Prostate gland (tissue), 2 donors: ENCODE measurements around the gene PGAM1. TPM values are rescaled to one million over a fixed set of nuclear protein-coding genes. Genes with fewer than 3 reads are reported as not detected.

ENCODE experiments used
- DNase-seq: peaks from one replicate; pipeline ENCODE4 v3.0.0-alpha.2; 2019; ENCODE audit warnings: low spot score
- H3K27ac ChIP-seq, 2 donors: fragments of 200-600 bp; sonication (generic); 2 replicates each; pipeline ENCODE4 v1.5.1; 2017 to 2019
- H3K27me3 ChIP-seq: fragments of 200-600 bp; sonication (generic); replicated peaks from 2 replicates; pipeline ENCODE4 v1.5.1; 2019; ENCODE audit not compliant: insufficient read depth
- H3K36me3 ChIP-seq, 2 donors: fragments of 200-600 bp; sonication (generic); 1 replicate in 1 of 2; 2 replicates in 1 of 2; pipeline versions ENCODE4 v1.5.1 to v1.8.1; 2017 to 2019
- H3K4me1 ChIP-seq: fragments of 200-600 bp; sonication (generic); replicated peaks from 2 replicates; pipeline ENCODE4 v1.5.1; 2019
- H3K4me3 ChIP-seq, 2 donors: fragments of 200-600 bp; sonication (generic); 2 replicates each; pipeline ENCODE4 v1.5.1; 2017 to 2019
- H3K9me3 ChIP-seq: fragments of 200-600 bp; sonication (generic); 2 replicates; pipeline ENCODE4 v1.5.1; 2017
- POLR2A ChIP-seq: fragments of 450-650 bp; IDR thresholded peaks from one replicate; pipeline ENCODE4 v1.6.1; 2016; ENCODE audit warnings: antibody characterized with exemption, mild to moderate bottlenecking
- POLR2AphosphoS5 ChIP-seq: sonication (generic); formaldehyde crosslinking; IDR thresholded peaks from one replicate; pipeline ENCODE4 v1.6.1; 2017; ENCODE audit warnings: antibody characterized with exemption
- WGBS: methylation state at CpG from one replicate; pipeline ENCODE4 v1.1.5; 2018; 5-methylcytosine and 5-hydroxymethylcytosine counted together
- intact Hi-C: fragments of 100-400 bp; cut with DNase I; formaldehyde crosslinking; loops from one replicate; pipeline ENCODE4 v1.14.2; 2022
- total RNA-seq, 2 donors: library from RNA; depleted of rRNA; stranded (reverse); fragments of >200 nt; gene quantifications; one replicate each; pipeline ENCODE4 v1.1.0, GENCODE V29; 2016
- TF ChIP-seq, protein P1 (sequence below), 4 experiments: fragments of 200-600 bp in 2 of 4; fragments of 450-650 bp in 2 of 4; sonication (generic) in 2 of 4; IDR thresholded peaks; 1 replicate in 3 of 4; 2 replicates in 1 of 4; pipeline ENCODE4 v1.5.1; 2016 to 2019; ENCODE audit warnings: antibody characterized with exemption in 4 of 4, mild to moderate bottlenecking in 2 of 4, moderate library complexity in 2 of 4

PGAM1 gene
- total RNA-seq, 2 donors from 2014 or later = 198 to 277 TPM

DNA sequence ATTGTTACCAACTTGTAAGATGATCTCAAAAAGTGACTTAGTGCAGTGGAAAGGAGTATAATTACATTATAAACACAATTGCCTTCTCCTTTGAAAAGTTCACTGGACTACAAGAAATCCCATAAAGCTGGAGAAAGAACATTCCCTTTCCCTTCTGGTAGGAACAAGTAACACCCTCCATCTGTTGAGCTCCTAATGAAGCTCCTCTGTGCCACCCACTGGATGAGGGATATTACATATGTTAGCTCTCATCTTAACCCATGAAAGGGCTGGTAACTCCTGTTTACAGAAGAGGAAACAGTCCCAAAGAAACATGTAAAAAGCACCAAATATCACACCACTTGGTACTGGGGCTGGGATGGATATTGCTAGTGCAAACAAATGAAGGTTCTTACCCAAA, 8.1 kb downstream of the PGAM1 start:
- TF ChIP-seq POLR2AphosphoS5 (no peak), POLR2A (no peak)
- TF ChIP-seq, protein P1, sequence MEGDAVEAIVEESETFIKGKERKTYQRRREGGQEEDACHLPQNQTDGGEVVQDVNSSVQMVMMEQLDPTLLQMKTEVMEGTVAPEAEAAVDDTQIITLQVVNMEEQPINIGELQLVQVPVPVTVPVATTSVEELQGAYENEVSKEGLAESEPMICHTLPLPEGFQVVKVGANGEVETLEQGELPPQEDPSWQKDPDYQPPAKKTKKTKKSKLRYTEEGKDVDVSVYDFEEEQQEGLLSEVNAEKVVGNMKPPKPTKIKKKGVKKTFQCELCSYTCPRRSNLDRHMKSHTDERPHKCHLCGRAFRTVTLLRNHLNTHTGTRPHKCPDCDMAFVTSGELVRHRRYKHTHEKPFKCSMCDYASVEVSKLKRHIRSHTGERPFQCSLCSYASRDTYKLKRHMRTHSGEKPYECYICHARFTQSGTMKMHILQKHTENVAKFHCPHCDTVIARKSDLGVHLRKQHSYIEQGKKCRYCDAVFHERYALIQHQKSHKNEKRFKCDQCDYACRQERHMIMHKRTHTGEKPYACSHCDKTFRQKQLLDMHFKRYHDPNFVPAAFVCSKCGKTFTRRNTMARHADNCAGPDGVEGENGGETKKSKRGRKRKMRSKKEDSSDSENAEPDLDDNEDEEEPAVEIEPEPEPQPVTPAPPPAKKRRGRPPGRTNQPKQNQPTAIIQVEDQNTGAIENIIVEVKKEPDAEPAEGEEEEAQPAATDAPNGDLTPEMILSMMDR (IDR thresholded peaks at IDR 0.05) = no peak
- Histone ChIP-seq H3K4me1 (no peaks in the 10 kb centered on the region), H3K27me3 (no peaks in the 10 kb centered on the region), H3K36me3 (peaks cover 6 to 17% of the 10 kb centered on the region in 2 donors), H3K4me3 (no peak overlapping the region), H3K27ac (no peak overlapping the region), H3K9me3 (no peaks in the 10 kb centered on the region)
- DNase-seq = no peak
- intact Hi-C loops = no loop called here

DNA sequence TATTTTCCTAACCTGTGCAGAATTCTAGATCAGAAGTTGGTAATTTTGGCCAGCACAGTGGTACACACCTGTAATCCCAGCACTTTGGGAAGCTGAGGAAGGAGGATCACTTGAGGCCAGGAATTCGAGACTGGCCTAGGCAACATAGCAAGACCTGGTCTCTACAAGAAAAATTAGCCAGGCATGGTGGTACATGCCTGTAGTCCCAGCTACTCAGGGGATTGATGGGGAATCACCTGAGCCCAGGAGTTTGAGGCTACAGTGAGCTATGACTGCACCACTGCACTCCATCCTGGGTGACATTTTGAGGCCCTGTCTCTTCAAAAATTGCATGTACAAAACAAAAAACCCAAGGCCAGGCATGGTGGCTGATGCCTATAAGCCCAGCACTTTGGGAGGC, 8.6 kb downstream of the PGAM1 start:
- Histone ChIP-seq H3K9me3 (no peaks in the 10 kb centered on the region), H3K4me3 (no peak overlapping the region), H3K27me3 (no peaks in the 10 kb centered on the region), H3K4me1 (no peaks in the 10 kb centered on the region), H3K36me3 (peaks cover 6 to 22% of the 10 kb centered on the region in 2 donors), H3K27ac (no peak overlapping the region)
- 81% methylated on average over 1 of the region's 1 CpG for WGBS
- intact Hi-C loops = no loop called here
- no peak for DNase-seq
- TF ChIP-seq POLR2AphosphoS5 (no peak), POLR2A (no peak)
- TF ChIP-seq, protein P1 (IDR thresholded peaks at IDR 0.05) = no peak

DNA sequence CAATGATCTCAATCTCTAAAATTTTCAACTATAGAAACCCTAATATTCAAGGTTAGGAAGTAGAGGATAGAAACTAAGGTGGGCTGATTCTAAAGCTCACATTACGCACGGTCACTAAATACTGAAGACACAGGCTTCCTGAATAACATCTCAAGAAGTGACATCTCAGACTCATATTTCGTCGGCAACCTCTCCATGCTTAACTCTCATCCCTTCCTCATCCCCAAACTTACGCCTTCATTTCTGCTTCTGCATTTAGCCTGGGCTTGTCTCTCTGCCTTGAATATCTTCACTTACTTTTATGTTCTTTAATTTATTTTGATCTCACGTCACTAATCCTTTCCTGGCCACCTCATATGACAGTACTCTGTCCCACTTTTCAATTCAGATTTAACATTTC, 9.2 kb downstream of the PGAM1 start:
- WGBS = 96% methylated on average over 6 of the region's 6 CpGs
- peaks cover 6 to 23% of the 10 kb centered on the region in 2 donors for H3K36me3 ChIP-seq
- intact Hi-C loops = no loop called here
- TF ChIP-seq, protein P1 (IDR thresholded peaks at IDR 0.05) = no peak
- TF ChIP-seq POLR2A = no peak
- TF ChIP-seq POLR2AphosphoS5 = no peak
- no peaks in the 10 kb centered on the region for H3K9me3 ChIP-seq
- DNase-seq = no peak
- no peak overlapping the region for H3K27ac ChIP-seq
- no peaks in the 10 kb centered on the region for H3K4me1 ChIP-seq
- H3K27me3 ChIP-seq = no peaks in the 10 kb centered on the region
- no peak overlapping the region for H3K4me3 ChIP-seq

DNA sequence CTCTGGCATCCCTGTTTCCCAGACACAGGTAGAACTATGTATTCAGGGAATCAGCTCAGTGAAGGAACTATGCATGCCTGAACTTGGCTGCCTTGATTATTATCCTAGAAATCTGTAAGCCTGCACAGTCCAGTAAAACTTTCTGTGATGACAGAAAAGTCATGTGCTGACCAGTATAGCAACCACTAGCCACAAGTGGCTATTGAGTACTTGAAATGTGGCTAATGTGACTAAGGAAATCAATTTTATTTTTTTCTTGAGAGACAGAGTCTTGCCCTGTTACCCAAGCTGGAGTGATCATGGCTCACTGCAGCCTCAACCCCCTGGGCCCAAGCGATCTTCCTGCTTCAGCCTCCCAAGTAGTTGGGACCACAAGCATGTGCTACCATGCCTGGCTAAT, 16.3 kb downstream of the PGAM1 start:
- 95% methylated on average over 1 of the region's 1 CpG for WGBS
- Histone ChIP-seq H3K27ac (no peak overlapping the region), H3K36me3 (peaks cover 3 to 8% of the 10 kb centered on the region in 2 donors), H3K4me3 (no peak overlapping the region), H3K4me1 (peaks cover 8% of the 10 kb centered on the region), H3K27me3 (no peaks in the 10 kb centered on the region), H3K9me3 (no peaks in the 10 kb centered on the region)
- no peak for TF ChIP-seq POLR2A
- TF ChIP-seq, protein P1 (IDR thresholded peaks at IDR 0.05) = no peak
- no peak for TF ChIP-seq POLR2AphosphoS5
- intact Hi-C loops = no loop called here
- no peak for DNase-seq

DNA sequence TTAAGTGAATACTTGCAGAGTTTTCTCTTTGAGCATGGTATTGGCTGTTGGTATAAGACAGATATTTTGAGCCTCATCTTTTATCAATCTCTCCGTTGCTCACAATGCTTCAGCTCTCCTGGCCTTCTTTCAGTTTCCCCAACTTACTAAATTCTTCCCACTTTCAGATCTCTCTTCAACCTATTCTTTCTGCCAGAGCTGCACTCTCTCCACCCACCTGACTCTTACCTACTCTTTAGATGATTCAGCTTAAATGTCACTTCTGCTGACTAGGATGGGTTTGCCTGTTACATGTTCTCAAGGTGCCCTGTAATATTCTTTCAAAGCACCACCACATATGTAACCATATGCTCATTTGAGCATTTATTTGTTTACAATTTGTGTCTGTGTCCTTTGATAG, 18.2 kb downstream of the PGAM1 start:
- intact Hi-C loops = no loop called here
- 88% methylated on average over 1 of the region's 1 CpG for WGBS
- DNase-seq = no peak
- Histone ChIP-seq H3K9me3 (no peaks in the 10 kb centered on the region), H3K4me3 (no peak overlapping the region), H3K36me3 (peaks cover 3 to 5% of the 10 kb centered on the region in 2 donors), H3K4me1 (peaks cover 8% of the 10 kb centered on the region), H3K27me3 (no peaks in the 10 kb centered on the region), H3K27ac (no peak overlapping the region)
- TF ChIP-seq POLR2AphosphoS5 = no peak
- TF ChIP-seq, protein P1 (IDR thresholded peaks at IDR 0.05) = no peak
- TF ChIP-seq POLR2A = no peak
